ENCODE results near the gene PRPS1. TPM values are rescaled to one million over a fixed set of nuclear protein-coding genes. Genes with fewer than 3 reads are reported as not detected.

The PRPS1 gene
- total RNA-seq: 19.9 and 49.4 TPM in 2 replicates

DNA sequence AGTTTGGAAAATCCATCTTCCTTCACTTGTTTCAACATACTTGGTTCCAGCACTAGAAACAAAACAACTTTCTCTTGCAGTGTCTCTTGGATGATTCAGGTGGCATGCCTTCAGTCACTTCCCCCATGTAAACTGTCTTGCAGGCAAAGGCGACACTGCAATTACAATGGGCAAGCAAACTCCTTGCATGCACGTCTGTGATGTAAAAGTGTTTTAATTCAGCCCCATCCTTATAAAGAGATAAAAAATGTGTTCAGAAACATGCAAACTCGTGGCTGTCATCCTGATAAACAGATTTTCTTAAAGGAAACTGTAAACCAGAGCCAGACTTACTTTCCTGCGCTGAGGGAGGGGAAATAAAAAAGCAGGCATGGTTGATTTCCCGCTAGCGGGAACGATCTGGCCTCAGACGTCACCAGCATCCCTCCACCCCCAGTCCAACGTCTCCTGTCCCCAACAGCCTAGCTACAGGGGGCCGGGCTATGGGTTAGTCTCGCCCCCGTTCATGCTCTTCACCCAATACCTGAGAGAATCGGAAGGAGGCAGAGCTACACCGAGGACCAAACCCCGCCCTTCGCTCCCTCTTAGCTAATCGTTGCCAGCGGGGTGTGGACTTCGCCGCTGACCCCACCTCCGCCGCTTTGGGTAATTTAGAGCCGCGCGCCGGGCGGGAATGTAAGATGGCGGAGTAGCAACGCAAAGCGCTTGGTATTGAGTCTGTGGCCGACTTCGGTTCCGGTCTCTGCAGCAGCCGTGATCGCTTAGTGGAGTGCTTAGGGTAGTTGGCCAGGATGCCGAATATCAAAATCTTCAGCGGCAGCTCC, at the start of gene PRPS1:
PRPS1 (plus strand) TSS at position 673 of the 824 bp plus-strand sequence; CDS start at position 792, 119 bp downstream.

Other genes starting within 250 kb of the PRPS1 start
- under 0.01 and 0.16 TPM in 2 replicates for gene FRMPD3, start 178.9 kb upstream of the PRPS1 start, total RNA-seq
- gene TSC22D3, start 147.3 kb downstream of the PRPS1 start, total RNA-seq: 48.4 and 277 TPM in 2 replicates
- gene NCBP2L, start 149.2 kb downstream of the PRPS1 start, total RNA-seq: not detected in 2 replicates
- gene MID2, start 197.4 kb downstream of the PRPS1 start, total RNA-seq: 7.8 and 20.3 TPM in 2 replicates